OCI-LY7 (cell line): ENCODE data around the gene ALLC. TPM values are rescaled to one million over a fixed set of nuclear protein-coding genes. Genes with fewer than 3 reads are reported as not detected.

Experiments
- BruUV-seq: library from RNA; stranded (reverse); fragments of 400-500 nt; replicated peaks from 2 replicates; lab custom pipeline; 2021; lab: Mats Ljungman, UMichigan
- CTCF ChIA-PET: fragments of 300-600 bp; sonication (Branson Sonifier 250); formaldehyde crosslinking; loops from one replicate; lab custom pipeline; 2022; ENCODE audit warnings: antibody characterized with exemption; ENCODE audit not compliant: unreplicated experiment; lab: Charles Lee
- POLR2A ChIA-PET: fragments of 300-600 bp; sonication (Branson Sonifier 250); formaldehyde crosslinking; loops from one replicate; lab custom pipeline; 2022; ENCODE audit warnings: antibody characterized with exemption; lab: Charles Lee
- DNase-seq: peaks from one replicate; pipeline ENCODE4 v3.0.0-alpha.2; 2015; ENCODE audit warnings: low spot score
- H2AFZ ChIP-seq: fragments of 200-600 bp; sonication (generic), shearing (Covaris generic); 2 replicates; pipeline ENCODE4 v1.6.1; 2014; ENCODE audit warnings: mild to moderate bottlenecking, antibody characterized with exemption, low read length, moderate library complexity
- H3K27ac ChIP-seq: fragments of 200-600 bp; sonication (generic); 2 replicates; pipeline ENCODE4 v1.5.1; 2014; ENCODE audit warnings: mixed run types, low read depth, mild to moderate bottlenecking, moderate library complexity, low read length, inconsistent platforms; ENCODE audit not compliant: poor library complexity, severe bottlenecking
- H3K36me3 ChIP-seq: fragments of 200-600 bp; sonication (generic); 2 replicates; pipeline ENCODE4 v1.6.1; 2014; ENCODE audit warnings: mild to moderate bottlenecking, antibody characterized with exemption, low read length, moderate library complexity, mixed read lengths; ENCODE audit not compliant: insufficient read depth
- H3K4me1 ChIP-seq: fragments of 200-600 bp; sonication (generic); 2 replicates; pipeline ENCODE4 v1.5.1; 2014; ENCODE audit warnings: mild to moderate bottlenecking, low read length; ENCODE audit not compliant: insufficient read depth, poor library complexity, severe bottlenecking
- H3K4me2 ChIP-seq: fragments of 200-600 bp; sonication (generic); 2 replicates; pipeline ENCODE4 v1.6.1; 2014; ENCODE audit warnings: mild to moderate bottlenecking, low read length
- H3K4me3 ChIP-seq: fragments of 200-600 bp; sonication (generic); 2 replicates; pipeline ENCODE4 v1.5.1; 2014; ENCODE audit warnings: mild to moderate bottlenecking, low read depth, low read length; ENCODE audit not compliant: poor library complexity, severe bottlenecking
- H3K79me2 ChIP-seq: fragments of 200-600 bp; sonication (generic); 2 replicates; pipeline ENCODE4 v1.6.1; 2016; ENCODE audit warnings: low read depth, mild to moderate bottlenecking, low read length, moderate library complexity, mixed read lengths; ENCODE audit not compliant: insufficient read depth
- H3K9me2 ChIP-seq: fragments of 200-600 bp; sonication (generic); 2 replicates; pipeline ENCODE4 v1.6.1; 2016; ENCODE audit warnings: mild to moderate bottlenecking, low read length, mixed read lengths; ENCODE audit not compliant: insufficient read depth
- H3K9me3 ChIP-seq: fragments of 200-600 bp; sonication (generic); 2 replicates; pipeline ENCODE4 v1.6.1; 2014; ENCODE audit warnings: mild to moderate bottlenecking, mixed run types, low read length, mixed read lengths
- H4K20me1 ChIP-seq: fragments of 200-600 bp; sonication (generic); 2 replicates; pipeline ENCODE4 v1.6.1; 2014; ENCODE audit warnings: mild to moderate bottlenecking, antibody characterized with exemption, low read length, moderate library complexity, mixed read lengths; ENCODE audit not compliant: insufficient read depth
- CTCF ChIP-seq: fragments of 200-600 bp; sonication (generic); conservative IDR thresholded peaks from 2 replicates; pipeline ENCODE4 v1.5.1; 2014; ENCODE audit warnings: mild to moderate bottlenecking, antibody characterized with exemption, low read length, moderate library complexity, mixed read lengths
- EZH2phosphoT487 ChIP-seq: fragments of 200-600 bp; sonication (generic); IDR thresholded peaks from 2 replicates; pipeline ENCODE4 v1.6.1; 2018; ENCODE audit warnings: low read depth, borderline replicate concordance, mild to moderate bottlenecking, mixed run types, antibody characterized with exemption, low read length, moderate library complexity, mixed read lengths
- intact Hi-C: fragments of 100-400 bp; cut with micrococcal nuclease; formaldehyde crosslinking; loops from one replicate; pipeline ENCODE4 v1.10.0; 2022; ENCODE audit not compliant: unreplicated experiment
- total RNA-seq, 2 experiments: library from RNA; depleted of rRNA in 1 of 2; stranded (reverse); fragments of >200 nt in 1 of 2; shearing (Covaris generic) in 1 of 2; gene quantifications; 2 replicates each; pipeline ENCODE4 v1.2.3, GENCODE V29; 2014 to 2022

Gene ALLC
- total RNA-seq, 2 experiments from 2014 or later, result not detected

GRCh38 chr2:3674066-3674845, 16.3 kb downstream of the ALLC start:
- Histone ChIP-seq H4K20me1 (no peaks in the 10 kb centered on the region), H3K79me2 (no peaks in the 10 kb centered on the region), H3K9me2 (no peaks in the 10 kb centered on the region), H3K4me3 (no peak overlapping the region), H3K36me3 (no peaks in the 10 kb centered on the region), H3K4me2 (no peak overlapping the region), H3K4me1 (no peaks in the 10 kb centered on the region), H3K9me3 (no peaks in the 10 kb centered on the region), H2AFZ (no peak overlapping the region), H3K27ac (no peak overlapping the region)
- TF ChIP-seq EZH2phosphoT487, result no peak
- no peak for TF ChIP-seq CTCF
- ChIA-PET POLR2A (no interaction called here), CTCF (no interaction called here)
- no TSS peak for BruUV-seq
- DNase-seq, result no peak
- intact Hi-C loops, result no loop called here

GRCh38 chr2:3675687-3676086, 17.7 kb downstream of the ALLC start:
- no peaks in the 10 kb centered on the region for H3K9me3 ChIP-seq
- no peak overlapping the region for H3K4me3 ChIP-seq
- intact Hi-C loops, result no loop called here
- H3K4me1 ChIP-seq, result peaks cover 5% of the 10 kb centered on the region
- H3K27ac ChIP-seq, result no peak overlapping the region
- DNase-seq, result no peak
- H2AFZ ChIP-seq, result no peak overlapping the region
- H4K20me1 ChIP-seq, result no peaks in the 10 kb centered on the region
- H3K9me2 ChIP-seq, result no peaks in the 10 kb centered on the region
- BruUV-seq, result no TSS peak
- no peaks in the 10 kb centered on the region for H3K79me2 ChIP-seq
- TF ChIP-seq CTCF, result no peak
- ChIA-PET CTCF (interaction anchor here (0.6 kb wide), 1 partner anchor 206 kb away, joined by 3 read pairs; no protein-coding TSS in a partner anchor), POLR2A (no interaction called here)
- H3K4me2 ChIP-seq, result no peak overlapping the region
- H3K36me3 ChIP-seq, result no peaks in the 10 kb centered on the region

- intact Hi-C loops, result no loop called here
- peaks cover 18% of the 10 kb centered on the region for H3K4me1 ChIP-seq
- BruUV-seq, result no TSS peak
Observed at GRCh38 chr2:3677436-3677835, 19.4 kb downstream of the ALLC start.

More at GRCh38 chr2:3677436-3677835, 19.4 kb downstream of the ALLC start:
- Histone ChIP-seq H4K20me1 (no peaks in the 10 kb centered on the region), H3K9me3 (no peaks in the 10 kb centered on the region), H3K27ac (no peak overlapping the region), H3K9me2 (no peaks in the 10 kb centered on the region), H3K4me2 (no peak overlapping the region), H3K4me3 (no peak overlapping the region), H3K36me3 (no peaks in the 10 kb centered on the region), H3K79me2 (no peaks in the 10 kb centered on the region), H2AFZ (no peak overlapping the region)
- ChIA-PET CTCF (no interaction called here), POLR2A (no interaction called here)
- no peak for TF ChIP-seq EZH2phosphoT487
- no peak for TF ChIP-seq CTCF
- no peak for DNase-seq
